ENCODE data around the gene CASP6.

GRCh38 chr4:109698656-109699055 is 4.6 kb downstream of the CASP6 start:
- TF ChIP-seq, protein P1, sequence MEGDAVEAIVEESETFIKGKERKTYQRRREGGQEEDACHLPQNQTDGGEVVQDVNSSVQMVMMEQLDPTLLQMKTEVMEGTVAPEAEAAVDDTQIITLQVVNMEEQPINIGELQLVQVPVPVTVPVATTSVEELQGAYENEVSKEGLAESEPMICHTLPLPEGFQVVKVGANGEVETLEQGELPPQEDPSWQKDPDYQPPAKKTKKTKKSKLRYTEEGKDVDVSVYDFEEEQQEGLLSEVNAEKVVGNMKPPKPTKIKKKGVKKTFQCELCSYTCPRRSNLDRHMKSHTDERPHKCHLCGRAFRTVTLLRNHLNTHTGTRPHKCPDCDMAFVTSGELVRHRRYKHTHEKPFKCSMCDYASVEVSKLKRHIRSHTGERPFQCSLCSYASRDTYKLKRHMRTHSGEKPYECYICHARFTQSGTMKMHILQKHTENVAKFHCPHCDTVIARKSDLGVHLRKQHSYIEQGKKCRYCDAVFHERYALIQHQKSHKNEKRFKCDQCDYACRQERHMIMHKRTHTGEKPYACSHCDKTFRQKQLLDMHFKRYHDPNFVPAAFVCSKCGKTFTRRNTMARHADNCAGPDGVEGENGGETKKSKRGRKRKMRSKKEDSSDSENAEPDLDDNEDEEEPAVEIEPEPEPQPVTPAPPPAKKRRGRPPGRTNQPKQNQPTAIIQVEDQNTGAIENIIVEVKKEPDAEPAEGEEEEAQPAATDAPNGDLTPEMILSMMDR (conservative IDR thresholded peaks at IDR 0.05; ENCODE audit: low read length): no peak
- TF ChIP-seq EZH2phosphoT487 (IDR thresholded peaks at IDR 0.05; ENCODE audit: borderline replicate concordance, low read depth, low read length): no peak
